Neuron (in vitro differentiated cells): ENCODE data around the gene RFX4.

ENCODE experiments used
- H2AFZ ChIP-seq: one replicate; pipeline ENCODE4 v1.6.1; 2013; ENCODE audit warnings: low read depth, mild to moderate bottlenecking, inconsistent platforms, low read length, moderate library complexity
- H3K27me3 ChIP-seq: one replicate; pipeline ENCODE4 v1.6.1; 2013; ENCODE audit warnings: low read length; ENCODE audit not compliant: insufficient read depth
- H3K36me3 ChIP-seq: one replicate; pipeline ENCODE4 v1.6.1; 2013; ENCODE audit warnings: low read length; ENCODE audit not compliant: insufficient read depth
- H3K4me1 ChIP-seq: one replicate; pipeline ENCODE4 v1.6.1; 2013; ENCODE audit warnings: low read length; ENCODE audit not compliant: insufficient read depth
- H3K4me3 ChIP-seq: 2 replicates; pipeline ENCODE4 v1.5.1; 2013; ENCODE audit warnings: mild to moderate bottlenecking, low read length, moderate library complexity
- H3K9me3 ChIP-seq: one replicate; pipeline ENCODE4 v1.6.1; 2013; ENCODE audit warnings: low read length

RFX4 gene

DNA sequence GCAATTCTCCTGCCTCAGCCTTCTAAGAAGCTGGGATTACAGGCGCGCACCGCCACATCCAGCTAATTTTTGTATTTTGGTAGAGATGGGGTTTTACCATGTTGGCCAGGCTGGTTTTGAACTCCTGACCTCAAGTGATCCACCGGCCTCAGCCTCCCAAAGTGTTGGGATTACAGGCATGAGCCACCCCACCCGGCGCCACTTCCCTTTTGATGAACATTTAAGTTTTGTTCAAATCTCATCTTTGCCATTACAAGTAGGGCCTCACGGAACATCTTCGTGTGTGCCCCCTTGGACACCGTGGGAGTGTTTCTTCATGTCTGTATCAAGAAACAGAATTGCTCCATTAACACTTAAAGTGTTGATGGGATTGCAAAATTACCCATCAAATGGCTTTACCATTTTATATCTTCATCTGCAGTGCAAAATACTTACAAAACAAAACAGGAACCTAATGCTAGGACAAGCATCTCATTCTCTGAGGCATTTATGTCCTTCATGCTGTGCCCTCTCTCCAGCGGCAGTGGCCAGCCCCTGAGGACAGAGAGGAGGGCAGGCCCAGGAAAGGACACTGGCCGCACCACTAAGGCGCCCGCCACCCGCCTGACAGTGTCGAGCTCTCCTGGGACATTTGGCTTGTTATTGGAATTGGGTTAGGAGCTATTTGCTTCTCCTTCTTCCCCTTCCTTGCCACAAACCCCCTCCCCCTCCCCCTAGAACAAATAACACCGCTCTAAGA lies 61.7 kb downstream of the RFX4 start:
- H3K4me3 ChIP-seq = no peak overlapping the region
- H3K36me3 ChIP-seq = peaks cover 75% of the 10 kb centered on the region
- H2AFZ ChIP-seq = no peak overlapping the region
- H3K9me3 ChIP-seq = no peaks in the 10 kb centered on the region
- no peaks in the 10 kb centered on the region for H3K27me3 ChIP-seq
- no peaks in the 10 kb centered on the region for H3K4me1 ChIP-seq

GRCh38 chr12:106645074-106645421 lies 62.2 kb downstream of the RFX4 start:
- no peak overlapping the region for H2AFZ ChIP-seq
- H3K4me1 ChIP-seq = no peaks in the 10 kb centered on the region
- H3K9me3 ChIP-seq = no peaks in the 10 kb centered on the region
- no peaks in the 10 kb centered on the region for H3K27me3 ChIP-seq
- peaks cover 74% of the 10 kb centered on the region for H3K36me3 ChIP-seq
- H3K4me3 ChIP-seq = no peak overlapping the region

DNA sequence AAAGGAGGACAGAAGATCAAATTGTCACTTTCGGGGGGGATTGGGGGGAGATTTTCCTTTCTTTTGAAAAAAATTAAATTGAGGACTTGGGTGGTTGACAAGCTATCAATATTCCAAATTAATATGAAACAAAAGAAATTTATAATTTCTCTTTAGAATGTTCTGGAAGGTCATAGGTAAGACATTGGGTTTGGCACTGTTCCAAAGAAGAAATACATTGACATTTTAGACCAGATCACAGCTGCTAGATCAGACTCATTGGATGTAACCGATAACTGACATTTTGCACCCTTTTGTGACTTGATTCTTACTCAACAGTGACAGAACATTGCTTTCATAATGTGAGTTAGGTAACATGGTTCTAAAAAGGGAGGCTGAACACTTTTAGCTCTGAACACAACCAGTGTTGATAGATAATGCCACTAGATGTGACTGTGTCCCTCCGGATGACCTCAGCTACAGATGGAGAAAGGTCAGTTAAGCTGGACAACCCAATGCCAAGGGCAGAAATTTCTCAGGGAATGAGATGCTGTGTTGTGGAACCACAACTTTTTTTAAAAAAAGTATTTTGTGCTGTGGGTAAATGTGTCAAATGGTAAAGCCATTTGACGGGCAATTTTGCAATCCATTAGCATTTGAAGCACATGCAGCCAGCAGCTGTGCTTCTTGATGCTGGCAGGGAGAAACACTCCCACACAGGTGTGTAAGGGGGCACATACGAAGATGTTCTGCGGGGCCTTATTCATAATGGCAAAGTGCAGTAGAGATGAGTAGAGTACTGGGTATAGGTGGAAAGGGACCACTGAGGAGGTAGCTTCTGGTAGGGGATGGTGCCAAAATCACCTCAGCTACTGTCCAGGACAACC lies 62.9 kb downstream of the RFX4 start:
- Histone ChIP-seq H3K4me1 (no peaks in the 10 kb centered on the region), H3K9me3 (no peaks in the 10 kb centered on the region), H3K27me3 (no peaks in the 10 kb centered on the region), H3K4me3 (no peak overlapping the region), H3K36me3 (peaks cover 71% of the 10 kb centered on the region), H2AFZ (no peak overlapping the region)

DNA sequence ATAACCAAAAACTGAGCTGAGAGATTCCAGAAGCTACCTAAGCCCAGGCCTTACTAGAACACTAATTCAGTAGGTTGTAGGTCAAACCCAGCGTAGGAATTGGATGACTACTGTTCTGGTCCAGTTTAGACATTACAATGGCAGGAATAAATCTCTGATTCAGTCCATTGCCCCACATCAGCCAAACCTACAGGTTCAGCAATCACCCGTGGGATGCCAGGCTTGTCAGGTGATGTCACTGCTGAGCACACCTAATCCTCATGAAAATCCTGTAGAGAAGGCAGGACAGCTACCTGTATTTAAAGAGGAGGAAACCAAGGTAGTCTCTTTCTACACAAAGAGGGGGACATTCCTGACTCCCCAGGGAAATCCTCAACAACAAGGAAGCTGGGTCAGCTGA lies 63.7 kb downstream of the RFX4 start:
- Histone ChIP-seq H2AFZ (no peak overlapping the region), H3K4me3 (no peak overlapping the region), H3K4me1 (no peaks in the 10 kb centered on the region), H3K9me3 (peaks cover under 1% of the 10 kb centered on the region), H3K27me3 (no peaks in the 10 kb centered on the region), H3K36me3 (peaks cover 70% of the 10 kb centered on the region)

- no peak overlapping the region for H3K4me3 ChIP-seq
- H2AFZ ChIP-seq = no peak overlapping the region
- no peaks in the 10 kb centered on the region for H3K27me3 ChIP-seq
- H3K9me3 ChIP-seq = peaks cover 1% of the 10 kb centered on the region
- peaks cover 75% of the 10 kb centered on the region for H3K36me3 ChIP-seq
- no peaks in the 10 kb centered on the region for H3K4me1 ChIP-seq
Observed at GRCh38 chr12:106647793-106648514, 65.2 kb downstream of the RFX4 start.

- Histone ChIP-seq H3K36me3 (peaks cover 76% of the 10 kb centered on the region), H3K4me1 (no peaks in the 10 kb centered on the region), H3K9me3 (peaks cover 1% of the 10 kb centered on the region), H3K27me3 (no peaks in the 10 kb centered on the region), H3K4me3 (no peak overlapping the region), H2AFZ (no peak overlapping the region)
Observed at GRCh38 chr12:106648736-106649135, 65.9 kb downstream of the RFX4 start.

- peaks cover 5% of the 10 kb centered on the region for H3K9me3 ChIP-seq
- peaks cover 81% of the 10 kb centered on the region for H3K36me3 ChIP-seq
- no peak overlapping the region for H3K4me3 ChIP-seq
- no peak overlapping the region for H2AFZ ChIP-seq
- no peaks in the 10 kb centered on the region for H3K27me3 ChIP-seq
- H3K4me1 ChIP-seq = no peaks in the 10 kb centered on the region
Observed at GRCh38 chr12:106651552-106651951, 68.7 kb downstream of the RFX4 start.

DNA sequence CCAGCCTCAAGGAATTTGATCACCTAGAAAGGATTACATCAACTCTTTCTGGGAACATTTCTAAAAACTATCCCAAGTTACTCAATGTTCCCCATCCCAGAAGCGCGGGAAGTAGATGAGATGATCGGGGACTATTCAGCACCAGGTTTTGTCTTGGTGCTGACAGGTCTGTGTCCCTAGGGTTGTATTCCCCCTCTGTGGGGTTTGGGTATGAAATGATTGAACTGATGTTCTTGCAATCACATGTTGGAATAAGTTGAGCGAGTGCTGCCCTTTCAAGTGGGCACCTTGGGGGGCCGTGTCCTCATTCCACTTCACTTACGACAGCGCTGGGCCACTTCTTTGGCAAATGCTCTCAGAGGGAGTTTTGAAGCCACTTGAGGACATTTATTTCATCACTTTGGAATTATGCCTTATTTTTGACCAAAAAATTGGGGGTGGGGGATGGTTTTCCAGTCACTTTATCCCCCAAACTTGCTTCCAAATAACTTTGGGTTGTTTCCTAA lies 69.8 kb downstream of the RFX4 start:
- Histone ChIP-seq H3K36me3 (peaks cover 85% of the 10 kb centered on the region), H3K9me3 (peaks cover 12% of the 10 kb centered on the region), H3K4me1 (no peaks in the 10 kb centered on the region), H2AFZ (no peak overlapping the region), H3K27me3 (no peaks in the 10 kb centered on the region), H3K4me3 (no peak overlapping the region)

- Histone ChIP-seq H2AFZ (no peak overlapping the region), H3K36me3 (peaks cover 97% of the 10 kb centered on the region), H3K4me3 (no peak overlapping the region), H3K27me3 (no peaks in the 10 kb centered on the region), H3K9me3 (peaks cover 38% of the 10 kb centered on the region), H3K4me1 (no peaks in the 10 kb centered on the region)
Observed at GRCh38 chr12:106655577-106655976, 72.8 kb downstream of the RFX4 start.

- peaks cover 55% of the 10 kb centered on the region for H3K9me3 ChIP-seq
- no peaks in the 10 kb centered on the region for H3K4me1 ChIP-seq
- H3K36me3 ChIP-seq = peaks cover 96% of the 10 kb centered on the region
- no peak overlapping the region for H3K4me3 ChIP-seq
- no peak overlapping the region for H2AFZ ChIP-seq
- no peaks in the 10 kb centered on the region for H3K27me3 ChIP-seq
Observed at GRCh38 chr12:106657488-106657887, 74.7 kb downstream of the RFX4 start.

GRCh38 chr12:106663385-106663784 lies 80.6 kb downstream of the RFX4 start:
- Histone ChIP-seq H3K9me3 (peaks cover 47% of the 10 kb centered on the region), H3K4me3 (no peak overlapping the region), H3K27me3 (no peaks in the 10 kb centered on the region), H3K36me3 (peaks cover 69% of the 10 kb centered on the region), H3K4me1 (no peaks in the 10 kb centered on the region), H2AFZ (no peak overlapping the region)

DNA sequence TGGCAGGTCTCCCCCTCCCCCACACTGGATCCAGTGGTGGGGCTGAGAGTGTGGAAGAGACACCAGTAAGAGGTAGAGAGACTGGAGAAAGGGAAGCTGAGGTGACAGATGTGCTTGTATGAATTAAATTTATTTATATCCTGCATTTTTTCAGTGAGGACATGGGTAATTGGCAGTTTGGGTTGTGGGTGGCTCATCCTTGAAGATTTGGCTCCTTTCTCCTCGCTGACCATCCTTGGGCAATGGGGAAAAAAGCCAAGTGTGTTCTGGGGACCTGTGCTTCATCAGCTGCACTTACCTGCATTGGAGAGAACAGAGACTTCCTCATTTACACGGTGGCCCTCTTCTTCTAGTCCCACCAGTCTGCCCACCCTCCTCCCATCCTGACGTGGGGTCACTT lies 86.4 kb downstream of the RFX4 start:
- Histone ChIP-seq H2AFZ (no peak overlapping the region), H3K4me1 (peaks cover 38% of the 10 kb centered on the region), H3K27me3 (no peaks in the 10 kb centered on the region), H3K36me3 (peaks cover 49% of the 10 kb centered on the region), H3K4me3 (no peak overlapping the region), H3K9me3 (no peaks in the 10 kb centered on the region)

GRCh38 chr12:106670131-106670530 lies 87.3 kb downstream of the RFX4 start:
- Histone ChIP-seq H3K4me1 (peaks cover 38% of the 10 kb centered on the region), H3K36me3 (peaks cover 53% of the 10 kb centered on the region), H3K4me3 (no peak overlapping the region), H3K27me3 (no peaks in the 10 kb centered on the region), H2AFZ (no peak overlapping the region), H3K9me3 (no peaks in the 10 kb centered on the region)
